IMR-90 (cell line): ENCODE results near the gene MAGI3. TPM values are rescaled to one million over a fixed set of nuclear protein-coding genes. Genes with fewer than 3 reads are reported as not detected.

Experiments used
- ATAC-seq: fragments of 200-7000 bp; cut with Tn5 transposase; 2 replicates; pipeline ENCODE4 v1.9.1; 2020; ENCODE audit warnings: low read depth, mild to moderate bottlenecking, moderate library complexity
- BruUV-seq: library from RNA; stranded (reverse); fragments of 400-500 nt; replicated peaks from 2 replicates; lab custom pipeline; 2021; lab: Mats Ljungman, UMichigan
- CTCF ChIA-PET: fragments of 300-600 bp; formaldehyde crosslinking; extraction: SDS; loops from one replicate; lab custom pipeline; 2021; ENCODE audit warnings: antibody characterized with exemption; lab: Yijun Ruan, JAX
- POLR2A ChIA-PET: fragments of 300-600 bp; sonication (Branson Sonifier 250); formaldehyde crosslinking; loops from one replicate; lab custom pipeline; 2022; ENCODE audit warnings: antibody characterized with exemption; ENCODE audit not compliant: unreplicated experiment; lab: Charles Lee
- DNase-seq: peaks from one replicate; pipeline ENCODE4 v3.0.0; 2013
- H2AFZ ChIP-seq: replicated peaks from 2 replicates; pipeline ENCODE3; 2013; ENCODE audit warnings: low read length, mild to moderate bottlenecking; ENCODE audit not compliant: poor library complexity
- H2AK5ac ChIP-seq: 2 replicates; pipeline ENCODE4 v1.6.1; 2013; ENCODE audit warnings: low read depth, low read length, inconsistent platforms
- H2AK9ac ChIP-seq: replicated peaks from 2 replicates; pipeline ENCODE3; 2013; ENCODE audit warnings: mild to moderate bottlenecking, low read depth, low read length, moderate library complexity; ENCODE audit not compliant: poor library complexity
- H2BK120ac ChIP-seq: 2 replicates; pipeline ENCODE4 v1.6.1; 2013; ENCODE audit warnings: low read depth, low read length, inconsistent platforms
- H2BK15ac ChIP-seq: 3 replicates; pipeline ENCODE4 v1.6.1; 2013; ENCODE audit warnings: low read depth, low read length, inconsistent platforms
- H2BK20ac ChIP-seq: 2 replicates; pipeline ENCODE4 v1.6.1; 2013; ENCODE audit warnings: low read depth, mild to moderate bottlenecking, inconsistent platforms, low read length, moderate library complexity
- H2BK5ac ChIP-seq: 2 replicates; pipeline ENCODE4 v1.6.1; 2013; ENCODE audit warnings: mild to moderate bottlenecking, low read depth, low read length, inconsistent platforms; ENCODE audit not compliant: poor library complexity, severe bottlenecking
- H3K14ac ChIP-seq: replicated peaks from 2 replicates; pipeline ENCODE4 v1.6.1; 2013; ENCODE audit warnings: low read depth, low read length, inconsistent platforms
- H3K18ac ChIP-seq: 2 replicates; pipeline ENCODE4 v1.6.1; 2013; ENCODE audit warnings: low read depth, low read length, control low read depth
- H3K23ac ChIP-seq: 2 replicates; pipeline ENCODE4 v1.6.1; 2013; ENCODE audit warnings: low read depth, low read length, inconsistent platforms
- H3K27ac ChIP-seq: 2 replicates; pipeline ENCODE4 v1.5.1; 2013; ENCODE audit warnings: mild to moderate bottlenecking, control low read depth, low read length; ENCODE audit not compliant: insufficient read depth
- H3K27me3 ChIP-seq: 2 replicates; pipeline ENCODE4 v1.6.1; 2013; ENCODE audit warnings: low read length; ENCODE audit not compliant: control insufficient read depth, insufficient read depth
- H3K36me3 ChIP-seq: 2 replicates; pipeline ENCODE4 v1.6.1; 2013; ENCODE audit warnings: low read length, mixed read lengths; ENCODE audit not compliant: control insufficient read depth, insufficient read depth
- H3K4ac ChIP-seq: 2 replicates; pipeline ENCODE4 v1.6.1; 2013; ENCODE audit warnings: low read depth, low read length, inconsistent platforms
- H3K4me1 ChIP-seq: 2 replicates; pipeline ENCODE4 v1.6.1; 2013; ENCODE audit warnings: low read length, mixed read lengths; ENCODE audit not compliant: control insufficient read depth, insufficient read depth
- H3K4me2 ChIP-seq: 2 replicates; pipeline ENCODE4 v1.6.1; 2013; ENCODE audit warnings: low read depth, mild to moderate bottlenecking, control low read depth, low read length, moderate library complexity
- H3K4me3 ChIP-seq: 2 replicates; pipeline ENCODE4 v1.5.1; 2013; ENCODE audit warnings: low read depth, mild to moderate bottlenecking, control low read depth, low read length, moderate library complexity; ENCODE audit not compliant: insufficient read depth
- H3K56ac ChIP-seq: 2 replicates; pipeline ENCODE4 v1.6.1; 2013; ENCODE audit warnings: low read length, inconsistent platforms; ENCODE audit not compliant: insufficient read depth; ENCODE audit errors: extremely low read depth
- H3K79me1 ChIP-seq, 2 experiments: 2 replicates each; pipeline ENCODE4 v1.6.1; 2013; ENCODE audit warnings: low read length in 2 of 2, inconsistent platforms in 1 of 2, low read depth in 1 of 2
- H3K9ac ChIP-seq: 2 replicates; pipeline ENCODE4 v1.6.1; 2013; ENCODE audit warnings: low read depth, low read length, control low read depth
- H3K9me1 ChIP-seq: 2 replicates; pipeline ENCODE4 v1.6.1; 2013; ENCODE audit warnings: low read length, inconsistent platforms; ENCODE audit not compliant: insufficient read depth
- H3K9me3 ChIP-seq: 2 replicates; pipeline ENCODE4 v1.6.1; 2013; ENCODE audit warnings: low read length; ENCODE audit not compliant: control insufficient read depth, insufficient read depth
- H4K20me1 ChIP-seq: 2 replicates; pipeline ENCODE4 v1.6.1; 2013; ENCODE audit warnings: low read length, inconsistent platforms; ENCODE audit not compliant: insufficient read depth
- H4K5ac ChIP-seq: 2 replicates; pipeline ENCODE4 v1.6.1; 2013; ENCODE audit warnings: mild to moderate bottlenecking, low read depth, low read length, control low read depth
- H4K8ac ChIP-seq, 2 experiments: 2 replicates each; pipeline ENCODE4 v1.6.1; 2013; ENCODE audit warnings: low read depth in 2 of 2, low read length in 2 of 2, control low read depth in 1 of 2, inconsistent platforms in 1 of 2
- H4K91ac ChIP-seq: 2 replicates; pipeline ENCODE4 v1.6.1; 2013; ENCODE audit warnings: low read depth, low read length, inconsistent platforms; ENCODE audit not compliant: insufficient read depth
- BHLHE40 ChIP-seq: fragments of 150-350 bp; IDR thresholded peaks from 2 replicates; pipeline ENCODE4 v1.6.1; 2016; ENCODE audit warnings: mild to moderate bottlenecking, low read depth, low read length
- CEBPB ChIP-seq: IDR thresholded peaks from 2 replicates; pipeline ENCODE4 v1.6.1; 2012; ENCODE audit warnings: low read depth, low read length, improper control_type of control experiment
- CHD1 ChIP-seq: IDR thresholded peaks from 2 replicates; pipeline ENCODE4 v1.6.1; 2012; ENCODE audit warnings: low read depth, low read length, improper control_type of control experiment
- CTCF ChIP-seq: conservative IDR thresholded peaks from 2 replicates; pipeline ENCODE4 v1.5.1; 2012; ENCODE audit warnings: mild to moderate bottlenecking, low read depth, low read length, improper control_type of control experiment
- ELK1 ChIP-seq: fragments of 150-350 bp; IDR thresholded peaks from 2 replicates; pipeline ENCODE4 v1.6.1; 2016; ENCODE audit warnings: low read depth, mild to moderate bottlenecking, low read length, moderate library complexity, borderline replicate concordance
- FOS ChIP-seq: fragments of 150-350 bp; IDR thresholded peaks from 2 replicates; pipeline ENCODE4 v1.6.1; 2016; ENCODE audit warnings: low read depth, low read length
- MAFK ChIP-seq: IDR thresholded peaks from 2 replicates; pipeline ENCODE4 v1.6.1; 2012; ENCODE audit warnings: low read depth, low read length, improper control_type of control experiment
- MAZ ChIP-seq: IDR thresholded peaks from 2 replicates; pipeline ENCODE4 v1.6.1; 2012; ENCODE audit warnings: low read depth, mild to moderate bottlenecking, low read length, improper control_type of control experiment, moderate library complexity, borderline replicate concordance
- MXI1 ChIP-seq: IDR thresholded peaks from 2 replicates; pipeline ENCODE4 v1.6.1; 2012; ENCODE audit warnings: low read depth, mild to moderate bottlenecking, low read length, moderate library complexity, borderline replicate concordance
- NFE2L2 ChIP-seq: fragments of 150-350 bp; IDR thresholded peaks from 2 replicates; pipeline ENCODE4 v1.6.1; 2016; ENCODE audit warnings: low read depth, mild to moderate bottlenecking, low read length
- POLR2A ChIP-seq: IDR thresholded peaks from 2 replicates; pipeline ENCODE4 v1.6.1; 2012; ENCODE audit warnings: mild to moderate bottlenecking, low read depth, low read length
- RAD21 ChIP-seq: IDR thresholded peaks from 2 replicates; pipeline ENCODE4 v1.6.1; 2012; ENCODE audit warnings: low read length, improper control_type of control experiment
- RCOR1 ChIP-seq: IDR thresholded peaks from 2 replicates; pipeline ENCODE4 v1.6.1; 2012; ENCODE audit warnings: mild to moderate bottlenecking, low read length, improper control_type of control experiment; ENCODE audit not compliant: insufficient replicate concordance
- RFX5 ChIP-seq: IDR thresholded peaks from 2 replicates; pipeline ENCODE4 v1.8.0; 2012; ENCODE audit warnings: low read depth, mild to moderate bottlenecking, low read length, moderate library complexity
- SMC3 ChIP-seq: fragments of 150-350 bp; IDR thresholded peaks from 2 replicates; pipeline ENCODE4 v1.6.1; 2016; ENCODE audit warnings: low read depth, mild to moderate bottlenecking, antibody characterized with exemption, low read length, moderate library complexity
- USF2 ChIP-seq: fragments of 150-350 bp; IDR thresholded peaks from 2 replicates; pipeline ENCODE4 v1.6.1; 2017; ENCODE audit warnings: mild to moderate bottlenecking, antibody characterized with exemption, low read length, low read depth
- WGBS, 2 experiments: methylation state at CpG; one replicate each; pipeline versions ENCODE4 v1.1.5 to v1.1.7; 2013; ENCODE audit warnings: missing lambda C conversion rate in 2 of 2; ENCODE audit not compliant: insufficient read length in 1 of 2; ENCODE audit errors: extremely low coverage in 2 of 2; 5-methylcytosine and 5-hydroxymethylcytosine counted together
- dilution Hi-C: fragments of 300-500 bp; cut with HindIII; formaldehyde crosslinking; loops from one replicate; pipeline ENCODE4 v1.14.3; 2018; ENCODE audit warnings: low sequenced_read_pairs; ENCODE audit not compliant: unreplicated experiment
- in situ Hi-C: fragments of 300-500 bp; cut with MboI; formaldehyde crosslinking; loops from 3 replicates; pipeline ENCODE4 v1.14.3; 2019; ENCODE audit warnings: low sequenced_read_pairs, inconsistent platforms, mixed read lengths
- intact Hi-C: fragments of 100-400 bp; cut with micrococcal nuclease; formaldehyde crosslinking; loops from 2 replicates; pipeline ENCODE4 v1.10.0; 2022
- polyA plus RNA-seq, 3 experiments: library from polyadenylated mRNA; depleted of rRNA; stranded (reverse); fragments of >200 nt; gene quantifications; 2 replicates each; pipeline ENCODE4 v1.2.3, GENCODE V29; 2012; ENCODE audit warnings: low replicate concordance in 1 of 3
- total RNA-seq: library from RNA; depleted of rRNA; stranded (reverse); fragments of >200 nt; gene quantifications from 2 replicates; pipeline ENCODE4 v1.2.3, GENCODE V29; 2012

MAGI3 gene
- total and polyA plus RNA-seq, 2 of the 4 experiments (the other 2 are of a cell fraction): 2.5 to 8.8 TPM

- Histone ChIP-seq H3K14ac (no peak overlapping the region), H4K5ac (no peak overlapping the region), H3K36me3 (no peaks in the 10 kb centered on the region), H4K91ac (no peak overlapping the region), H3K4me2 (no peak overlapping the region), H2BK20ac (no peak overlapping the region), H3K27me3 (no peaks in the 10 kb centered on the region), H3K9ac (no peak overlapping the region), H3K27ac (no peak overlapping the region), H4K8ac (no peak overlapping the region), H3K23ac (no peak overlapping the region), H3K9me1 (no peaks in the 10 kb centered on the region), H3K56ac (no peak overlapping the region), H2BK15ac (no peak overlapping the region), H2AK5ac (no peak overlapping the region), H3K4me3 (no peak overlapping the region), H4K20me1 (no peaks in the 10 kb centered on the region), H2AK9ac (no peak overlapping the region), H2BK120ac (no peak overlapping the region), H3K4ac (no peak overlapping the region), H2BK5ac (no peak overlapping the region), H2AFZ (no peak overlapping the region), H3K4me1 (no peaks in the 10 kb centered on the region; the same call in 1 of the 2 replicates), H3K9me3 (no peaks in the 10 kb centered on the region), H3K79me1 (peaks cover 4 to 8% of the 10 kb centered on the region in 2 experiments; a peak in 2 of 4 replicates), H3K18ac (no peak overlapping the region)
- dilution Hi-C loops (no loop called here), in situ Hi-C loops (no loop called here), intact Hi-C loops (no loop called here)
- DNase-seq (peak; percentile 18), ATAC-seq (peak; percentile 17; the same call in 1 of the 2 replicates)
- no TSS peak for BruUV-seq
- TF ChIP-seq BHLHE40 (no peak), CHD1 (no peak), FOS (no peak), MAFK (no peak), MXI1 (no peak), SMC3 (no peak), RFX5 (no peak), RCOR1 (no peak), ELK1 (no peak), RAD21 (no peak), MAZ (no peak), CEBPB (no peak), POLR2A (no peak), USF2 (no peak), NFE2L2 (no peak), CTCF (no peak)
- WGBS, 2 experiments: no CpG with 5 or more reads among the region's 1 CpG
- POLR2A ChIA-PET: no interaction called here
- CTCF ChIA-PET: interaction anchor here (0.6 kb wide), 1 partner anchor 476 kb away, joined by 3 read pairs; no protein-coding TSS in a partner anchor
Measured at GRCh38 chr1:113552244-113552643, 161.9 kb downstream of the MAGI3 start.
